ENCODE data around the gene RSAD2.

Gene RSAD2

DNA sequence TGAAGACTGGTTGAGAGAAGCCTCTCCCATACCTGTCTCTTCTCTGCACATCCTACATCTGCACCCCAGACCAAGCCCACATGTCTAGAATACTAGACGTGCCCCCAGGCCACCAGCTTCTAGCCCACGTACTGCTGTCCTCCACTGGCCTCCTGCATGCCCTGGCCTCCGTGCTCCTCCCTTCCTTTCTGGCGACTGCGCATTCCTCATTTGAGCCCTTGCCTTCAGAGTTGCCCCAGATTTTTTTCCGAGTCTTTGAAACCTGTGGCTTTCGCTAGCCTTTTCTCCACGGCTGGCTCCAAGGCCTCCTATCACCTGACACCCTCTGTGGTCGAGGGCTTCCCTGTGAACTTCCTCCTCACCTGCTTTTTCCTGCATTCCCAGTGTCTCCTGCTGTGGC, 50.9 kb downstream of the RSAD2 start:
- Histone ChIP-seq H3K9ac (ENCODE audit: low read length) (no peak overlapping the region), H3K79me2 (ENCODE audit: insufficient read depth, low read length) (no peaks in the 10 kb centered on the region), H3F3A (ENCODE audit: insufficient read depth) (no peaks in the 10 kb centered on the region), H2AFZ (ENCODE audit: low read depth, low read length, severe bottlenecking) (no peak overlapping the region), H3K4me2 (ENCODE audit: low read depth, low read length, poor library complexity, severe bottlenecking) (no peak overlapping the region), H3K27ac (ENCODE audit: low read depth, low read length) (no peak overlapping the region), H4K20me1 (ENCODE audit: low read depth, low read length) (no peaks in the 10 kb centered on the region), H3K36me3 (ENCODE audit: low read length) (no peaks in the 10 kb centered on the region), H3K4me3 (ENCODE audit: insufficient read depth, low read length, poor library complexity, severe bottlenecking) (no peak overlapping the region), H3K9me2 (replicated peaks; ENCODE audit: insufficient read depth, low read length) (no peaks in the 10 kb centered on the region), H3K9me3 (ENCODE audit: insufficient read depth, low read length) (no peaks in the 10 kb centered on the region), H3K27me3 (ENCODE audit: low read length) (no peaks in the 10 kb centered on the region)
- TF ChIP-seq, protein P1, sequence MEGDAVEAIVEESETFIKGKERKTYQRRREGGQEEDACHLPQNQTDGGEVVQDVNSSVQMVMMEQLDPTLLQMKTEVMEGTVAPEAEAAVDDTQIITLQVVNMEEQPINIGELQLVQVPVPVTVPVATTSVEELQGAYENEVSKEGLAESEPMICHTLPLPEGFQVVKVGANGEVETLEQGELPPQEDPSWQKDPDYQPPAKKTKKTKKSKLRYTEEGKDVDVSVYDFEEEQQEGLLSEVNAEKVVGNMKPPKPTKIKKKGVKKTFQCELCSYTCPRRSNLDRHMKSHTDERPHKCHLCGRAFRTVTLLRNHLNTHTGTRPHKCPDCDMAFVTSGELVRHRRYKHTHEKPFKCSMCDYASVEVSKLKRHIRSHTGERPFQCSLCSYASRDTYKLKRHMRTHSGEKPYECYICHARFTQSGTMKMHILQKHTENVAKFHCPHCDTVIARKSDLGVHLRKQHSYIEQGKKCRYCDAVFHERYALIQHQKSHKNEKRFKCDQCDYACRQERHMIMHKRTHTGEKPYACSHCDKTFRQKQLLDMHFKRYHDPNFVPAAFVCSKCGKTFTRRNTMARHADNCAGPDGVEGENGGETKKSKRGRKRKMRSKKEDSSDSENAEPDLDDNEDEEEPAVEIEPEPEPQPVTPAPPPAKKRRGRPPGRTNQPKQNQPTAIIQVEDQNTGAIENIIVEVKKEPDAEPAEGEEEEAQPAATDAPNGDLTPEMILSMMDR (IDR thresholded peaks at IDR 0.05; ENCODE audit: insufficient read depth, low read length, poor library complexity, severe bottlenecking) = no peak
- no peak for TF ChIP-seq EZH2phosphoT487 (conservative IDR thresholded peaks at IDR 0.05; ENCODE audit: low read length)

DNA sequence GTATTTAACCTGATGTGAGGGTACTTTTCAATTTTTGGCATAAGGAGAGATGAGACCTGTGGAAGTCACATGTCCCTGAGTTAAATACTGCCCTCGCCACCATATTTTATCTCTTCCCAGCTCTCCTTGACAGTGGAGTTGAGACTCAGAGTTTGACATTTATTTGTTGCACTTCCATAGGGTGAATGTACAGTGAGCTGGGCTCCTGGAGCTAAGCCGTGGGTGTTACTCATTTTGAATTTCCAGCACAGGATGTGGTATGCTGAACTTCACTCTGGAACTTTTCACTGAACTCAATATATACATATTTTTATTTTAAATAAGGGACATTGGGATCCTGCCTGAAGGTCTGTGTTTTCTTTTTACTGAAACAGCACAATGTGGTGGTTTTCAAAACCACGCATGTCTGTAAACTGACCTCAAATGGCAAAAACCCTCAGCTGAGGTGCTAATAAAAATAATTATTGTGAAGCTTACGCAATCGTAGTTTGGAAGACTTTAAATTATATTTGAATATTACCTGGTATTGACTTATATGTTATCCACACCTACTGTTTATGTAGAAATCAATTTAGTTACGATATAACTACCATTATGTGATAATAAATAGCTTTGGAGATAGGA, 51.7 kb downstream of the RSAD2 start:
- Histone ChIP-seq H3K27ac (ENCODE audit: low read depth, low read length) (no peak overlapping the region), H4K20me1 (ENCODE audit: low read depth, low read length) (no peaks in the 10 kb centered on the region)

DNA sequence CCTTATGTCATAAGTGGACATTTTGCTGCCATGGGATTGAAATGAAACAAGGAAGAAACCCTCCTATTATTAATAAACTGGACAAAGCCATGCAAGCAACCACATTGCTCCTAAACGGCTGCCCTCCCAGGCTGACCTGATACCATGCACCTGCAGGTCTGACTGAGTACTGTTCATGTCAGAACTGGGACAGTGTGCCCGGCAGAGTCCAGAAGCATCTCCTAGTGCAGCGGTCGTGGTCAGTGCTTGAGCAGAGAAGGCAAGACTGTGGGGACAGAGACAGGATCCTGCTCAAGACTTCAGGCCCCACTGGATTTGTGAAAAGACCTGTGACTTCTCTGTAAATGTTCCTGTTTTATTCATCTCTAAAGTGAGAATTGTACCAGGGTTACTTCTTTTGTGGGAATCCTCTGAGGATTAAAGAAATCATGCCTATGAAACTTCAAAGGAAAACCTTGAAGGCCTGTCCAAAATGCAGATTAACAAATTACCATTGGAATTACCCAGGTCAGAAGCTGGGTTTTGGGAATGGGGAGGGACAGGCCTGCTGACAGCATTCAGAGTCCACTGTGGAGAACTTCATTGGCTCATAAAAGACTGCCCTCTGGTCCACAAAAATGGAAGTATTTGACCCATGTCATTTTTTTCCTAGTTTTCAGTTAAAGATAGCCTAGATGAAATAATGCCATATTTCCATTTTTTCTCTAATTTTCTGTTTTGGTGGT, 53.5 kb downstream of the RSAD2 start:
- no peaks in the 10 kb centered on the region for H3K79me2 ChIP-seq (ENCODE audit: insufficient read depth, low read length)
- no peaks in the 10 kb centered on the region for H3K9me2 ChIP-seq (replicated peaks; ENCODE audit: insufficient read depth, low read length)
- H3K27me3 ChIP-seq (ENCODE audit: low read length) = no peaks in the 10 kb centered on the region
- H3K27ac ChIP-seq (ENCODE audit: low read depth, low read length) = no peak overlapping the region
- H3K9me3 ChIP-seq (ENCODE audit: insufficient read depth, low read length) = no peaks in the 10 kb centered on the region
- H3K9ac ChIP-seq (ENCODE audit: low read length) = no peak overlapping the region
- H3F3A ChIP-seq (ENCODE audit: insufficient read depth) = no peaks in the 10 kb centered on the region
- H4K20me1 ChIP-seq (ENCODE audit: low read depth, low read length) = no peaks in the 10 kb centered on the region
- no peak overlapping the region for H3K4me2 ChIP-seq (ENCODE audit: low read depth, low read length, poor library complexity, severe bottlenecking)
- H3K4me3 ChIP-seq (ENCODE audit: insufficient read depth, low read length, poor library complexity, severe bottlenecking) = no peak overlapping the region
- no peak overlapping the region for H2AFZ ChIP-seq (ENCODE audit: low read depth, low read length, severe bottlenecking)
- TF ChIP-seq, protein P1 (IDR thresholded peaks at IDR 0.05; ENCODE audit: insufficient read depth, low read length, poor library complexity, severe bottlenecking) = no peak
- TF ChIP-seq EZH2phosphoT487 (conservative IDR thresholded peaks at IDR 0.05; ENCODE audit: low read length) = no peak
- no peaks in the 10 kb centered on the region for H3K36me3 ChIP-seq (ENCODE audit: low read length)

More for the DNA sequence above, 51.7 kb downstream of the RSAD2 start:
- Histone ChIP-seq H3K36me3 (ENCODE audit: low read length) (no peaks in the 10 kb centered on the region), H3K79me2 (ENCODE audit: insufficient read depth, low read length) (no peaks in the 10 kb centered on the region), H3F3A (ENCODE audit: insufficient read depth) (no peaks in the 10 kb centered on the region), H3K9me3 (ENCODE audit: insufficient read depth, low read length) (no peaks in the 10 kb centered on the region), H3K9me2 (replicated peaks; ENCODE audit: insufficient read depth, low read length) (no peaks in the 10 kb centered on the region), H3K4me3 (ENCODE audit: insufficient read depth, low read length, poor library complexity, severe bottlenecking) (no peak overlapping the region), H3K27me3 (ENCODE audit: low read length) (no peaks in the 10 kb centered on the region), H3K9ac (ENCODE audit: low read length) (no peak overlapping the region), H3K4me2 (ENCODE audit: low read depth, low read length, poor library complexity, severe bottlenecking) (no peak overlapping the region), H2AFZ (ENCODE audit: low read depth, low read length, severe bottlenecking) (no peak overlapping the region)
- no peak for TF ChIP-seq EZH2phosphoT487 (conservative IDR thresholded peaks at IDR 0.05; ENCODE audit: low read length)
- TF ChIP-seq, protein P1 (IDR thresholded peaks at IDR 0.05; ENCODE audit: insufficient read depth, low read length, poor library complexity, severe bottlenecking) = no peak
